HUES6 (cell line): ENCODE data around the gene SLC5A3.

Source experiments
- H3K27ac ChIP-seq: 2 replicates; pipeline ENCODE4 v1.7.0; 2013; ENCODE audit warnings: low read depth, mild to moderate bottlenecking, low read length, inconsistent platforms
- H3K27me3 ChIP-seq: 2 replicates; pipeline ENCODE4 v1.6.1; 2013; ENCODE audit warnings: low read length; ENCODE audit not compliant: control insufficient read depth, insufficient read depth
- H3K36me3 ChIP-seq: 2 replicates; pipeline ENCODE4 v1.6.1; 2013; ENCODE audit warnings: low read length; ENCODE audit not compliant: control insufficient read depth, insufficient read depth
- H3K4me1 ChIP-seq: 2 replicates; pipeline ENCODE4 v1.6.1; 2013; ENCODE audit warnings: low read length; ENCODE audit not compliant: control insufficient read depth, insufficient read depth
- H3K4me3 ChIP-seq: 2 replicates; pipeline ENCODE4 v1.5.1; 2013; ENCODE audit warnings: low read depth, low read length
- H3K9ac ChIP-seq: one replicate; pipeline ENCODE4 v1.6.1; 2013; ENCODE audit warnings: mild to moderate bottlenecking, low read length
- H3K9me3 ChIP-seq: 2 replicates; pipeline ENCODE4 v1.6.1; 2013; ENCODE audit warnings: low read depth, low read length; ENCODE audit not compliant: control insufficient read depth, insufficient read depth

Gene SLC5A3

DNA sequence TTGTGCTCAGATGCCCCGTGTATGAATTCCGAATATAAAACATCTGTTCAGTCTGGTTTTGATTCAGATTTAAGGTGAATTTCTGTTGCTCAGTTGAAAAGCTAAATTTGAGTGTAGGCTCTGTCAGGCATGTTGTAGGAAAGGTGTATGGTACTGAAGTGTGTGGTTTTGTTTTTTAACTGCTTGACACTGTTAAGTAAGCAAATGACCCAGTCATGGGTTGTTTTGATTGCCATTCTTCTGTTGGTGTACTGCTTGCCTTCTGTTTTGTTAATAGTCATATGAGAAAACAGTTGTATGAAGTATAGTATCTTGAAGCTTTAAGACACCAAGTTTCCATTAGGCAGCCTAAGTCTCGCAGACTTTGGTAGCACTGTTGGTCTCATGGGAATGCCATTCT is 10.0 kb downstream of the SLC5A3 start:
- H3K27ac ChIP-seq, result no peak overlapping the region
- H3K36me3 ChIP-seq, result peaks cover 15% of the 10 kb centered on the region; the same call in 1 of the 2 replicates
- peaks cover 27% of the 10 kb centered on the region for H3K4me1 ChIP-seq
- H3K9ac ChIP-seq, result no peak overlapping the region
- no peaks in the 10 kb centered on the region for H3K27me3 ChIP-seq
- no peak overlapping the region for H3K4me3 ChIP-seq
- no peaks in the 10 kb centered on the region for H3K9me3 ChIP-seq

DNA sequence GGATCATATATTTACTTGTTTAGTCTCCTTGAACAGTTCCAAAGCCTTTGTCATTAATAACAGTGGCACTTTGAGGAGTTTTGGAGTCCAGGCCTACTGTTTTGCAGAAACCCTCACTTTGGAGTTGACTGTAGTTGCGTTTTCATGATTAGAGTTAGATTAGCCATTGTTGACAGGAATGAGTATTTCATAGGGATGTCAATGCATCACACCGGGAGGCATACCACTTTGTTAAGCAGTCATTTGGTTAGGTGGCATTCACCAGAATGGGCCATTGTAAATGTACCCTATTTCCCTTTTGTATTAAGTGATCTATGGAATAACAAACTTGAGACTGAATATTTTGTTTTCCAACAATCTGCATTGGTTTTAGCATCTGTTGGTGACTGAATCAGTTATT is 11.8 kb downstream of the SLC5A3 start:
- H3K27me3 ChIP-seq, result no peaks in the 10 kb centered on the region
- no peak overlapping the region for H3K9ac ChIP-seq
- H3K4me3 ChIP-seq, result no peak overlapping the region
- H3K4me1 ChIP-seq, result peaks cover 27% of the 10 kb centered on the region
- H3K27ac ChIP-seq, result no peak overlapping the region
- peaks cover 6% of the 10 kb centered on the region; the same call in 1 of the 2 replicates for H3K36me3 ChIP-seq
- H3K9me3 ChIP-seq, result no peaks in the 10 kb centered on the region

DNA sequence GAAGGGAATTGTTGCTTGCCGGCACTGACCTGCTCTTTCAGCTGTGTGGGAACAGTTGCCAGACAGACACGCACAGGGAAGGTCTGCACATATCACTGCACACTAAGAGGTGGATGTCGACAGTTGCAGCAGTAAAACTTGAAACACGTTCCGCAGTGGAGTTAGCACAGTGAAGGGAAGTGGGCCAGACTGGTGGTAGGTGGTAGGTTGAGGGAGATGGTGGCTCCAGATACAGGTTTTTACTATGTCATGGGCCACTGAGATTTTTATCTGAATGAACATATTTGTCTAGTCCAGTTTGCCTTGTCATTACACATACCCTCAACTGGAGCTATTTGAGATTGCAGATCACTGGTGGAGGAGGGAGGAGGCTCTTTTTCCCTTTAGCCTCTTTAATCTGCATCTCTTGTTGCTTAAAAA is 13.5 kb downstream of the SLC5A3 start:
- Histone ChIP-seq H3K4me3 (no peak overlapping the region), H3K36me3 (peaks cover 4% of the 10 kb centered on the region; the same call in 1 of the 2 replicates), H3K9ac (no peak overlapping the region), H3K4me1 (peaks cover 24% of the 10 kb centered on the region), H3K27ac (no peak overlapping the region), H3K9me3 (no peaks in the 10 kb centered on the region), H3K27me3 (no peaks in the 10 kb centered on the region)

DNA sequence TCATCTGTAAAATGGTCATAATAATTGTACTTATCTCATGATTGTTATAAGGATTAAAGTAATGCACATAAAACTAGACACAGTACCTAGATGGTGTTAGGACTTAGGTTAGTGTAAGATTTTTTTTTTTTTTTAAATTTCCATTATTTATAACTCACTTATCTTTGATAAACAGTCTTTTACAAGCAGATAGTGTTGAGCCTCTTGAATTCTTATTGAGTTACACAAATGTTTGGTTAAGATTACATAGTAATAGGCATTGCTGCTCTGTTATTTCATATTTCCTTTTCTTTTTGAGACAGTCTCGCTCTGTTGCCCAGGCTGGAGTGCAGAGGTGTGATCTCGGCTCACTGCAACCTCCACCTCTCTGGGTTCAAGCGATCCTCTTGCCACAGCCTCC is 15.4 kb downstream of the SLC5A3 start:
- peaks cover 30% of the 10 kb centered on the region for H3K4me1 ChIP-seq
- no peak overlapping the region for H3K4me3 ChIP-seq
- H3K36me3 ChIP-seq, result no peaks in the 10 kb centered on the region; the same call in 1 of the 2 replicates
- H3K9me3 ChIP-seq, result no peaks in the 10 kb centered on the region
- H3K27ac ChIP-seq, result no peak overlapping the region
- no peaks in the 10 kb centered on the region for H3K27me3 ChIP-seq
- H3K9ac ChIP-seq, result no peak overlapping the region

DNA sequence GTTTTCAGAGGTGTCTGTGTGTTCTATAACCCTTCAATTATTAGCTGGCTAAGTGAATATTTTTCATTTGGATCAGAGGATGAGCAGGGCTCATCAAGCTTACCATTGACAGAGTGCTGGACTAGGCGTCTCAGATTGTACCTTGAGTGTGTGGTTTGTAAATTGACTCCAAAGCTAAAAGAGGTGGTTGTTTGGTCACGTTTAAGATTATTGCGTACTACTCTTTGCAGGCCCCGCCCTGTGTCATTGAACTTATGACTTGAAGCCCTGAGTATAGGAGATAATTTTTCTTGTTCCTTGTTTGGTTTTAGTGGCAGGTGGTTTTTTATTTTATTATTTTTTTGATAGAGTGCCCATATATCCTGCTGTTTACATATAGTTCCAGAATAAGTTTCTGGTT is 17.7 kb downstream of the SLC5A3 start:
- Histone ChIP-seq H3K27ac (no peak overlapping the region), H3K9me3 (no peaks in the 10 kb centered on the region), H3K27me3 (no peaks in the 10 kb centered on the region), H3K36me3 (peaks cover 15% of the 10 kb centered on the region), H3K4me3 (no peak overlapping the region), H3K4me1 (peaks cover 12% of the 10 kb centered on the region), H3K9ac (no peak overlapping the region)

DNA sequence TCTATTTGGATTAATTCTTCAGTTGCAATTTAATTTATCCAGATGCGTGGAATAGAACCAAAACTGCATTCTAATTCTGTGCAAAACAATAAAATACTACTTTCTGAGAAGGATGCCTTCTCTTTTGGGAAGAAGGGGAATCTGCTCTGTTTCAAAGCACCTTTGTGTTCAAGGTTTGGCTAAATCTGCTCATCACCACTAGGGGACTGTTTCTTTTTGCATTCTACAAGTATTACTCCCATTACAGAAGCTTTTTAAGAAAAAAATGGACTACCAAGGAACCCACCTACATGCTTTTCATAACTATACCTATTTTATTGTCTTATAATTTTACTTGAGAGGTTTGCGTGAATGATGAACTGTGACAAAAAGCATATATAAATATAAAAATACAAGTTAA is 18.2 kb downstream of the SLC5A3 start:
- H3K9me3 ChIP-seq, result no peaks in the 10 kb centered on the region
- peaks cover 20% of the 10 kb centered on the region for H3K36me3 ChIP-seq
- H3K27ac ChIP-seq, result no peak overlapping the region
- no peak overlapping the region for H3K9ac ChIP-seq
- no peaks in the 10 kb centered on the region for H3K27me3 ChIP-seq
- peaks cover 10% of the 10 kb centered on the region for H3K4me1 ChIP-seq
- no peak overlapping the region for H3K4me3 ChIP-seq

DNA sequence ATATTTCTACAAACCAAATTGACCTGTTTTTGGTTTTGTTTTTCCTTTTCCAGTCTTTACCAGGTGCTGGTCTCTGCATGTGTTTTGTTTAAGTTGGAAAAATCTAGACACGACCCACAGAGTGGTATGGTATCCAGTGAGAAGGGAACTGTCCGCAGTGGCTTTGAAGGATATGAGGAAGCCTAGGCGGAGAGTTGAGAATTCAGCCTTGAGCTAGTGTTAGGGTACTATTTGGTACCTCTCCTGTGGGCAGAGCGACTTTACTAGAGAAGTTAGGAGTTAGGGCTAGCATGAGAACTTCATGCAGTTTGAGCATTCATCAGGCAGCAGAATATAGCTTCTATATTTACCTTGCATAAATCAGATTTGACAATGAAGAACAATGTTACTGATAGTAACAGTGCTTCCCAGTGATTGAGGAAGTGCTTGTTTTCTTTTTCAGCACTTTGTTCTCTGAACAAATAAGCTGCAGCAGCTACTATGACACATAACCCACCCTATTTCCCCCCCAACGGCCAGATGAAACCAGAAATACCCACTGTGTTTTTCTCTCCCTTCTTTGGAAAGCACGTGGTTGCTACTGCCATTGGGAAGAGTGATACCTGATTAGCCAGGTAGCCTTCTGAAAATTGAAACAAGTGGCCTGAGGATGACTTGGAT is 19.0 kb downstream of the SLC5A3 start:
- no peak overlapping the region for H3K27ac ChIP-seq
- no peaks in the 10 kb centered on the region for H3K27me3 ChIP-seq
- no peak overlapping the region for H3K9ac ChIP-seq
- peaks cover 7% of the 10 kb centered on the region for H3K4me1 ChIP-seq
- no peaks in the 10 kb centered on the region for H3K9me3 ChIP-seq
- H3K4me3 ChIP-seq, result no peak overlapping the region
- H3K36me3 ChIP-seq, result peaks cover 28% of the 10 kb centered on the region

DNA sequence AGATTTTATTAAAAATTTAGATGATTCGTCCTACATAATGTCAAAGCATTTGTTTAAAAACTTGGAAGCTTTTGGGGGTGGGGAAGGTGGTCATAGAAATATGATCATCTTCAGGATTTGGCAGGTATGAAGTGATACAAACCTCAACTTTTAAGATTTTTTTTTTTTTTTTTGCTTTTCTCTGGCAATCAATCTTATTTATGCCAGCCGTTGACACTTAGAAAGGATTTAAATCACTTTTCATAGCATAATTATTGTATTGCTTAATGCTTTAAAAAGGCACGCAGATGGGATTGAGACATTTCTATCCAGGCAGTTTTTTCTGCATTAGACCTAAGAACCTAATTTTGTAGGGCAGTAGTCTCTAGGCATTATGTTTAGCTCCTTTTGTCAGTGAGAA is 19.7 kb downstream of the SLC5A3 start:
- H3K4me3 ChIP-seq, result no peak overlapping the region
- H3K4me1 ChIP-seq, result peaks cover 7% of the 10 kb centered on the region
- no peaks in the 10 kb centered on the region for H3K9me3 ChIP-seq
- H3K27me3 ChIP-seq, result no peaks in the 10 kb centered on the region
- H3K9ac ChIP-seq, result no peak overlapping the region
- H3K36me3 ChIP-seq, result peaks cover 28% of the 10 kb centered on the region
- H3K27ac ChIP-seq, result no peak overlapping the region

DNA sequence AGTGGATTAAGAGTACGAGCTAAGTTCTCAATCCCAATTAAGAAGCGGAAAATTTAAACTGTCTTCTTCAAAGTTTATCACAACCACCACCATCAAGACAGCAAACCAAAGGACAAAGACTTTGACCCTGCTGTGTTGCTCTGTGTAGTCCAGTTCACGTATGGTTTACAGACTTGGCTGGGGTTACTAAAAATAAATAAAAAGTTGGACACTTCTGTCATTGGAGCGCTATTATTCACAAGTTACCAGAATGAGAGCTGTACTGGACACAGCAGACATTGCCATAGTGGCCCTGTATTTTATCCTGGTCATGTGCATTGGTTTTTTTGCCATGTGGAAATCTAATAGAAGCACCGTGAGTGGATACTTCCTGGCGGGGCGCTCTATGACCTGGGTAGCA is 21.6 kb downstream of the SLC5A3 start:
- H3K4me3 ChIP-seq, result no peak overlapping the region
- no peak overlapping the region for H3K9ac ChIP-seq
- no peaks in the 10 kb centered on the region for H3K9me3 ChIP-seq
- peaks cover 31% of the 10 kb centered on the region for H3K36me3 ChIP-seq
- H3K27ac ChIP-seq, result no peak overlapping the region
- H3K27me3 ChIP-seq, result no peaks in the 10 kb centered on the region
- peaks cover 7% of the 10 kb centered on the region for H3K4me1 ChIP-seq

DNA sequence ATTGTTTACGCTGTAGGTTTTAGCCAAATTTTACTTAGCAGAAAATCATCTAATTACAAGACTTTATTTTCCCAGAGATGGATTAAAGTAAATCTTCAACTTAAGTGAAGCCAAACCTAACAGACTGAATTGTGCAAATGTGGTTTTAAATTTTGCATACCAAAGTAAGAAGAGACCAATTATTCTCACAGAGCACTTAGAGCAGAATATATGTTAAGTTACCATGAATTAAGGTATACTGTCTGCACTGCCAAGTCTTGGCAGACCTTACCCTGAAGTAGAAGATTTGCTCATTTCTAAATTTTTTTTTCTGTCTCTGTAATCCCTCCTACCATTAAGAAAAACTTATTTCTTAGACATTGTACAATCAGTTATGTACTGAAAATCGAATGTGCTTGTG is 24.1 kb downstream of the SLC5A3 start:
- Histone ChIP-seq H3K4me1 (peaks cover 13% of the 10 kb centered on the region), H3K4me3 (no peak overlapping the region), H3K9ac (no peak overlapping the region), H3K27me3 (no peaks in the 10 kb centered on the region), H3K27ac (no peak overlapping the region), H3K36me3 (peaks cover 31% of the 10 kb centered on the region), H3K9me3 (no peaks in the 10 kb centered on the region)

DNA sequence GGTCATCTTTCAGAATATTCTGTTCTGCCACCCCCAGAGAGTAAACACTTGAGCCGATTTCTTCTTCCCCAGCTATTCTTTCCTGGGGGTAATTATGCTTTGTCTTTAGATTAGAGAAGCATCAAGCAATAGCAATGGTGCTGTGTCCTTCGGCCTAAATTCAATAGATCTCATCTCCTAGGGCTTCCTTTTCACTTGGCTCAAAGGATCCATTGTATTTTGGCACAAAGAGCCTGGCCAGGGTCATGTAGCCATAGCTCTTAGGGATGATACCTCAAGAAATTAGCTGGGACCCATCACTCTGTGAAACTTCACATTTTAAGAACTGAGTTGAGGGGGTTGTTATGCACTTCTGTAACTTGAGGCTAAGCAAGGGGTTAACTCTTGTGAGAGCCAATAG is 27.0 kb downstream of the SLC5A3 start:
- peaks cover 10% of the 10 kb centered on the region for H3K4me1 ChIP-seq
- no peaks in the 10 kb centered on the region for H3K27me3 ChIP-seq
- H3K9me3 ChIP-seq, result no peaks in the 10 kb centered on the region
- H3K27ac ChIP-seq, result no peak overlapping the region
- H3K36me3 ChIP-seq, result peaks cover 33% of the 10 kb centered on the region
- H3K4me3 ChIP-seq, result no peak overlapping the region
- H3K9ac ChIP-seq, result no peak overlapping the region
